ENCODE results near the gene B9D1.

B9D1 gene

DNA sequence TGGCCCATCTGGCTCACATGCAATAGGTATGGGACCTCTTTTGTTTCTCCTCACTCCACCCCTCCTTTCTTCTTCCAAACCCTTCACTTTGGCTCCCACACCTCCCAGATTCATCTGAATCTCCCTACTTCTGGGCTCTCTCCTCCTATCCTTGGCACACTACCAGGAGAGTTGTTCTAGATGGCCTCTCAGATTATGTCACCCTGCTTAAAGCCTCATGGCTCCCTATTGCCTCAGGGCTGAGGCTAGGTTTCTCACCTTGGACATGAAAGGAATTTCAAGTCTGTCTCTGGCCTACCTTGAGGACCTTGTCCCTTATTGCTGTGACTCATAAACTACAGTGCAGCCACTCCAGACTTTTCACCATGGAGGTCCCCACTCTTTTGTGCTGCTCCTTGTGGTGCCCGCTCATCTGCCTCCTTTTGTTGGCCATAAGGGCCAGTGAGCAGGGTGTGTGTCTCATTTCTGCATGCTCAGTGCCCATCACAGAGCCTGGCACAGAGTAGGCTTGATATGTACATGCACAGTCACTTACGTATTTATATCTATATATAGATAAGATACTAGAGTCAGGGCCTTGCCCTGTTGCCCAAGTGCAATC is 25.5 kb upstream of the B9D1 start:
- no peak overlapping the region for H3K27ac ChIP-seq
- TF ChIP-seq CTCF (conservative IDR thresholded peaks at IDR 0.05) = no peak

GRCh38 chr17:19386974-19387920 is 24.7 kb upstream of the B9D1 start, which contains the start of gene MFAP4:
Gene MFAP4 (minus strand): TSS chr17:19387190. CDS start chr17:19387155, 35 bp downstream.
- TF ChIP-seq CTCF (conservative IDR thresholded peaks at IDR 0.05) = no peak
- no peak within 1 kb of the TSS for H3K27ac ChIP-seq

- H3K27ac ChIP-seq = no peak overlapping the region
- TF ChIP-seq CTCF (conservative IDR thresholded peaks at IDR 0.05) = no peak
Measured at GRCh38 chr17:19386051-19386929, 23.8 kb upstream of the B9D1 start.

DNA sequence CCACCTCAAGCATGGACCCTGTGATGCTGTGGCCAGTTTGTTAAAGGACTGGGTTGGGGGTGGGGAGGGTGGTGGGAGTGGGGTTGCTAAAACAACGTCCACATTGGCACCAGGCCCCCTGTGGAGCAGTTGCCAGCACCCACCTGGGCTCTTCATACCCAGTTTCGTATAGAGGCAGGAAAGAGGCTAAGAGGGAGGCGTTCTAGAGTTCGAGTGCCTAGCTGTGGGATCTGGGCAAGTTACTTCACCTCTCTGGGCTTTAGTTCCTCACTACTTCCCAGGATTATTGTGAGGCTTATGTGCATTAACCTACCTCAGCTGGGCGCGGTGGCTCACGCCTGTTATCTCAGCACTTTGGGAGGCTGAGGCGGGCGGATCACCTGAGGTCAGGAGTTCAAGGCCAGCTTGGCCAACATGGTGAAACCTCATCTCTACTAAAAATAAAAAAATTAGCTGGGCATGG is 23.0 kb upstream of the B9D1 start:
- no peak for TF ChIP-seq CTCF (conservative IDR thresholded peaks at IDR 0.05)
- H3K27ac ChIP-seq = no peak overlapping the region

GRCh38 chr17:19384723-19385391 is 22.3 kb upstream of the B9D1 start:
- H3K27ac ChIP-seq = no peak overlapping the region
- no peak for TF ChIP-seq CTCF (conservative IDR thresholded peaks at IDR 0.05)

DNA sequence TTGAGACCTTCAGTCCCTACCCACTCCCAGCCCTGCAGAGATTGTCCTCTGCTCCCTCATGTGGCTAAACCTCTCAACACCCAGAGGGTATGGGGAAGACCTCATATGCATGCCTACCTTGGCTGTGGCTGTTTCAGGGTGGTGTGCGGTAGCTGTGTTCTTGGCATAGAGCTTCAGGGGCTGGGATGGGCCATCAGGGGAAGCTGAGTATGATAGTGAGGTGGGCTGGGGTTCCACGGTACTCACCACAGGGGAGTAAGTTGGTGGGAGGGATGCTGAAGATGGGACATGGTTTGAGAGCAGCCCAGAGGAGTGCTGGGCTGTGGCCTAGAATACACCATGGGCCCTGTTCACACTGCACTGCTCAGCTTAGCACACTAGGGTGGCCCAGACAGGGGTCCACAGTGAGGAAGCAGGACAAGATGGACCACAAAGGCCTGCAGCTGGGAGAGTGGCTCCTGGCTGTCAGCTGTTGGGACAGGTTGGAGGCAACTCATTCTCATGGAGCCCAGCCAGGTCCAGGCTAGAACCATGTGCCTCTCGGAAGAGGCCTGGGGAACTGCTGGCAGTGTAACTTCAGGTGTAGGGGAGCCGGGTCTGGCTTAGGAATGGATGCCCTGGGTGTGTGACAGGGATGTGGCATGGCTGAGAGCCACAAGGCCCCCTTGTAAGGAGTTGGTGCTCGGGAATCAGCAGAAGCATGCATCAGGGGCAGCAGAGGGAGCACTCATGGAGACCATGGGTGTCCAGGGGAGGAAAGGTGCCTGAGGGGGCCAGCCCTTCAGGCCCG is 21.4 kb upstream of the B9D1 start:
- no peak for TF ChIP-seq CTCF (conservative IDR thresholded peaks at IDR 0.05)
- no peak overlapping the region for H3K27ac ChIP-seq
